T follicular helper cell (primary cell): ENCODE measurements around the gene NARS2.
"Not testable (repeated sequence)": the region's sequence is repeated elsewhere in the genome, so short reads cannot be mapped to it uniquely, and the experiment has no call there.

Experiments
- DNase-seq: peaks from one replicate; pipeline ENCODE4 v3.0.0-alpha.2; 2020; ENCODE audit warnings: low read depth

Gene NARS2

GRCh38 chr11:78576549-78577097 is 2.0 kb upstream of the NARS2 start:
- DNase-seq = no peak

DNA sequence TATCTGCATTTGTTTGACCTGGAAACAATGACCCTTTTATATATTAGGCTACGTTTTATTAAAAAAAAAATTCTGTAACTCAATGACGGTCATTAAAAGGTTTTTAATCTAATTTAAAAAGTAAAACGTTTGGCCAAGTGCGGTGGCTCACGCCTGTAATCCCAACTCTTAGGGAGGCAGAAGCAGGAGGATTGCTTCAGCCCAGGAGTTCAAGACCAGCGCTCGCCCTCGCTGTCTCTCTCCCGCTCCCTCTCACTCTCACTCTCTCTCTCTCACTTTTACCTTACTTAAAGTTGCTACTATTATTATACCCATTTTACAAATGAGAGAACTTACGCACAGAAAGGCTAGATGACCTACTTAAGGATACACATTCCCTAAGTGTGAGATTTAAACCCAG is 814 bp upstream of the NARS2 start:
- no peak for DNase-seq

GRCh38 chr11:78573681-78574080 is 983 bp downstream of the NARS2 start:
- no peak for DNase-seq

- no peak for DNase-seq
These were observed 1.4 kb downstream of the NARS2 start for GRCh38 chr11:78573271-78573670.

GRCh38 chr11:78572394-78572793 is 2.3 kb downstream of the NARS2 start:
- DNase-seq = no peak

DNA sequence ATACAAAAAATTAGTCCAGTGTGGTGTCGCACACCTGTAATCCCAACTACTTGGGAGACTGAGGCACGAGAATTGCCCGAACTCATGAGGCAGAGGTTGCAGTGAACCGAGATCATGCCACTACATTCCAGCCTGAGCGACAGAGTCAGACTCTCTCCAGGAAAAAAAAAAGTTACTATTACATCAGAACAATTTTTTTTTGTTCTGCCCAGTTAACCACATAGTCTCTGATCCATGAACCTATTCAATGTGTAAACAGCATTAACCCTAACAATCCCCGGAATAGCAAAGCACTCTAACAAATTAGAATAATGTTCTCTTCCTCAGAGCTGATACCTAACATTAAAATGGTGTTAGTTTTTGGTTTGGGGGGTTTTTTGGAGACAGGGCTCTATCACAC is 4.6 kb downstream of the NARS2 start:
- no peak for DNase-seq

DNA sequence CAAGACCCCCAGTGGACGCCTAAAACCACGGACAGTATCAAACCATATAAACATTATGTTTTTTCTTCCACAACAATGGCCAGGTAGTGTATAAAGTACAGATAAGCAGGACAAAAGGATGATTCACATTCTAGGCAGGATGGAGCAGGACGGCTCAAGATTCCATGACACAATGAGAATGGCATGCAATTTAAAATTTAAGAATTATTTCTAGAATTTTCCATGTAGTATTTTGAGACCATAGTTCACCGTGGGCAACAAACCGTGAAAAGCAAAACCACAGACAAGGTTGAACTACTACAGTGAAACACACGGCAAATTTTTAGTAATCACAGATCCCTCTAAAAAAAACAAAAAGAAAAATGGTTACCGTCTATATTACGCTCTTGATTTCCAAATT is 7.5 kb downstream of the NARS2 start:
- DNase-seq = no peak

GRCh38 chr11:78564490-78565467 is 9.9 kb downstream of the NARS2 start:
- peak; percentile 10 for DNase-seq

GRCh38 chr11:78564037-78564436 is 10.6 kb downstream of the NARS2 start:
- DNase-seq = not testable (repeated sequence)

- not testable (repeated sequence) for DNase-seq
These were observed 11.6 kb downstream of the NARS2 start for GRCh38 chr11:78563090-78563489.

- DNase-seq = no peak
These were observed 12.3 kb downstream of the NARS2 start for GRCh38 chr11:78562398-78562797.

DNA sequence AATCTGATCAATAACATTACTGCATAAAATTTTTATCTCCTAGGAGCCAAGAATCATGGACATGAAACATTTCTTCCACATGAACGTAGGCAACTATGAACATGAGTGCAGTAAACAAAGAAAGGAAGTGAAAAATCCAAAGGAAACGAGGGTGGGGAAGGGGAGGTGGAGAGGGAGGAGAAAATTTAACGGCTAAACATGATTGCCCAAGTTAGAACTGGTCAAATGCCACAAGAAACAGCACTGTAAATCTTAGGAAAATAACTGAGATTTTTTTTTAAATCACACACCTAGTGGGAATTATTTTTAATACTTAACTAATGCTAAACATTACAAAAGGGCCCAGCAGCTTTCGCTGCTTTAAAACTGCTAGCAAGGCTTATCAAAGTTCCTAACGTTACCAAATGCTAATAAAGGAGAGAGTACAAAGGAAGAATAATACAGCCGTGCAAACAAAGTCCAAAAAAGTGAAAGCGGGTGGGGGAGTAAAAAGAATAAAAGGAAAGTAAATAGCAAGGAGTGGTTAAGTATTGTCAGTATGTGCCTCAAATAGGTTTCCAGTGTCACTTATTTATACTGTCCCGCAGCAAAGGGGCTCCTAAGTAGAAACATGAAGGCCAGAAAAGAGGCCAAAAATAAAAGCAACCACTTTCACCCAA is 13.7 kb downstream of the NARS2 start:
- no peak for DNase-seq

DNA sequence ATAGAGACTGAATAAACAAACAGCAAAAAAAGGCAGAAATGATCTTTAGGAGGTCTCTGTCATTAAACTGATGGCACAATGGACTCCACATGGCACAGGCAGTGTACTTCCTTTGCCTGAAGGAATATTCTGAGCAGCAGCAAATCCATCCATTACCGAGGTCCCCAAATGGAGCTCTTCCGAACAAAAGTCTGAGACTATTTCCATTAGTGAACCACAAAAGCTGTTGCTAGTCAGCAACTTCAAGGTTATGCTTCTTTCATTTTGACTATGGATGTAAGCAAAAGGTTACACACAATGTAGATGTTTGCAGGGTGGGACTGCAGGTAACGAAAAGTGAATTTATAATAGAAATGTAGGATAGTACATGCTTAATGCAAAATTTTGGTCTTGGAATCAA is 14.5 kb downstream of the NARS2 start:
- DNase-seq = no peak

DNA sequence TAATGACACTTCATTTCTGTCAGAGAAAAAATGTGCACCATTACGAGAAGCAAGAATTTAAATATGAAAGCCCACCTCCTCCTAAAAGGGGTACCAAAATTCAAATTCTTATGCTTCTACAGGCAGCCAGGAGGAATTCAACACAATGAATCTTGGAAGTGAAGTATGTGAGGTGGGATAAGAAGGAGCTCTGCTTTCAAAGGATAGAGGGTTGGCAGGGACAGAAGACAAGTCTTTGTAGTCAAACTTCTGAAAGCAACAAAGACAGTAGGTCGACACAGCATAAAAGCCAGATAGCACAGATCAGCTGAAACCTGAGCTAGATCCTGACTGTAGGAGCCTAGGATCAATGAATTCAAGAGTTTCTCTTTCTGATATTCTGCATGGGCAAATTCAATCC is 17.4 kb downstream of the NARS2 start:
- no peak for DNase-seq

GRCh38 chr11:78555592-78555991 is 19.1 kb downstream of the NARS2 start:
- DNase-seq = no peak

DNA sequence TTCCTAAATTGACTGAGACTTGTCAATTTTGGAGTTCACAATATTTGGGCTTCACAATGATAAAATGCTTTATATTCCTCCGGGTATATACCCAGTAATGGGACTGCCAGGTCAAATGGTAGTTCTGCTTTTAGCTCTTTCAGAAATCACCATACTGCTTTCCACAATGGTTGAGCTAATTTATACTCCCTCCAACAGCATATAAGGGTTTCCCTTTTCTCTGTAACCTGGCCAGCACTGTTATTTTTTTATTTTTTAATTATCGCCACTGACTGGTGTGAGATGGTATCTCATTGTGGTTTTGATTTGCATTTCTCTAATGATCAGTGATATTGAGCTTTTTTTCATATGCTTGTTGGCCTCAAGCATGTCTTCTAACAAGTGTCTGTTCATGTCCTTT is 21.8 kb downstream of the NARS2 start:
- DNase-seq = no peak

- not testable (repeated sequence) for DNase-seq
These were observed 22.5 kb downstream of the NARS2 start for GRCh38 chr11:78552139-78552538.

- no peak for DNase-seq
These were observed 23.6 kb downstream of the NARS2 start for GRCh38 chr11:78551066-78551465.

GRCh38 chr11:78549624-78550409 is 24.8 kb downstream of the NARS2 start:
- DNase-seq = no peak

- no peak for DNase-seq
These were observed 25.6 kb downstream of the NARS2 start for GRCh38 chr11:78548911-78549590.

- no peak for DNase-seq
These were observed 26.5 kb downstream of the NARS2 start for GRCh38 chr11:78547931-78548705.
